Endothelial cell of umbilical vein (primary cell): Measurements from ENCODE around the gene NHP2. TPM values are rescaled to one million over a fixed set of nuclear protein-coding genes. Genes with fewer than 3 reads are reported as not detected.

ENCODE experiments used
- BruUV-seq: library from RNA; stranded (reverse); fragments of 400-500 nt; replicated peaks from 2 replicates; lab custom pipeline; 2021; lab: Mats Ljungman, UMichigan
- CTCF ChIA-PET: fragments of 300-600, 350-600 bp; sonication (Branson Sonifier 250); formaldehyde crosslinking; loops from one replicate; lab custom pipeline; 2021; ENCODE audit warnings: antibody characterized with exemption, inconsistent platforms; lab: Charles Lee
- POLR2A ChIA-PET: fragments of 300-600, 350-600 bp; sonication (Branson Sonifier 250); formaldehyde crosslinking; loops from one replicate; lab custom pipeline; 2021; ENCODE audit warnings: antibody characterized with exemption, inconsistent platforms; lab: Charles Lee
- DNase-seq: peaks from one replicate; pipeline ENCODE4 v3.0.0-alpha.2; 2011; ENCODE audit warnings: low read depth, low spot score
- FAIRE-seq: peaks from 2 replicates; lab custom pipeline; 2011; peaks lifted over from hg19 to GRCh38; lab: Jason Lieb, UNC
- H2AFZ ChIP-seq: 2 replicates; pipeline ENCODE4 v1.6.0; 2012; ENCODE audit warnings: low read depth, low read length, control low read depth, inconsistent platforms
- H3K27ac ChIP-seq: 2 replicates; pipeline ENCODE4 v1.5.1; 2011; ENCODE audit warnings: low read depth, mild to moderate bottlenecking, control low read depth, low read length, moderate library complexity; ENCODE audit not compliant: insufficient read depth
- H3K27me3 ChIP-seq, 2 experiments: 2 replicates each; pipeline versions ENCODE4 v1.6.0 to v1.6.1; 2011; ENCODE audit warnings: low read length in 2 of 2, mixed read lengths in 1 of 2; ENCODE audit not compliant: control insufficient read depth in 2 of 2, insufficient read depth in 2 of 2
- H3K36me3 ChIP-seq, 2 experiments: 2 replicates in 1 of 2; 3 replicates in 1 of 2; pipeline ENCODE4 v1.5.1; 2011; ENCODE audit warnings: low read length in 2 of 2, mild to moderate bottlenecking in 1 of 2, moderate library complexity in 1 of 2; ENCODE audit not compliant: control insufficient read depth in 2 of 2, insufficient read depth in 2 of 2; ENCODE audit errors: extremely low read depth in 1 of 2
- H3K4me1 ChIP-seq: 3 replicates; pipeline ENCODE4 v1.5.1; 2011; ENCODE audit warnings: mild to moderate bottlenecking, low read length; ENCODE audit not compliant: control insufficient read depth, insufficient read depth; ENCODE audit errors: extremely low read depth
- H3K4me2 ChIP-seq: 2 replicates; pipeline ENCODE4 v1.6.1; 2011; ENCODE audit warnings: low read length, control low read depth, mixed read lengths; ENCODE audit not compliant: insufficient read depth
- H3K4me3 ChIP-seq, 3 experiments: fragments of 200-600 bp in 1 of 3; sonication (generic), shearing (Covaris generic) in 1 of 3; replicated peaks in 1 of 3; 2 replicates each; pipeline ENCODE4 v1.5.1; 2011 to 2016; ENCODE audit warnings: control low read depth in 3 of 3, low read length in 3 of 3, mild to moderate bottlenecking in 2 of 3, inconsistent platforms in 1 of 3, low read depth in 1 of 3, moderate library complexity in 1 of 3; ENCODE audit not compliant: insufficient read depth in 1 of 3
- H3K79me2 ChIP-seq: 2 replicates; pipeline ENCODE4 v1.6.0; 2012; ENCODE audit warnings: low read length, inconsistent platforms; ENCODE audit not compliant: control insufficient read depth, insufficient read depth
- H3K9ac ChIP-seq: replicated peaks from 2 replicates; pipeline ENCODE3; 2011; ENCODE audit warnings: low read length, control low read depth; ENCODE audit not compliant: insufficient read depth; ENCODE audit errors: extremely low read depth
- H3K9me1 ChIP-seq: replicated peaks from 3 replicates; pipeline ENCODE4 v1.6.0; 2011; ENCODE audit warnings: mild to moderate bottlenecking, low read length; ENCODE audit not compliant: control insufficient read depth, insufficient read depth; ENCODE audit errors: extremely low read depth
- H3K9me3 ChIP-seq: replicated peaks from 2 replicates; pipeline ENCODE4 v1.5.1; 2012; ENCODE audit warnings: low read length, inconsistent platforms; ENCODE audit not compliant: control insufficient read depth, insufficient read depth
- H4K20me1 ChIP-seq: replicated peaks from 2 replicates; pipeline ENCODE3; 2011; ENCODE audit warnings: mild to moderate bottlenecking, low read length; ENCODE audit not compliant: control insufficient read depth, insufficient read depth; ENCODE audit errors: extremely low read depth
- CTCF ChIP-seq, 2 donors: IDR thresholded peaks; 1 replicate in 1 of 2; 2 replicates in 1 of 2; pipeline ENCODE4 v1.5.1; 2011; ENCODE audit warnings: low read length in 2 of 2, mild to moderate bottlenecking in 2 of 2, moderate library complexity in 2 of 2, control low read depth in 1 of 2, inconsistent platforms in 1 of 2, low read depth in 1 of 2; ENCODE audit not compliant: insufficient read depth in 1 of 2; ENCODE audit errors: extremely low read depth in 1 of 2
- EZH2 ChIP-seq: IDR thresholded peaks from 2 replicates; pipeline ENCODE4 v1.6.1; 2012; ENCODE audit warnings: borderline replicate concordance, low read depth, mild to moderate bottlenecking, moderate library complexity, low read length, inconsistent platforms; ENCODE audit not compliant: severe bottlenecking
- FOS ChIP-seq: IDR thresholded peaks from 2 replicates; pipeline ENCODE4 v1.6.1; 2011; ENCODE audit warnings: mild to moderate bottlenecking, low read length, moderate library complexity, borderline replicate concordance; ENCODE audit not compliant: insufficient read depth
- GATA2 ChIP-seq: IDR thresholded peaks from 2 replicates; pipeline ENCODE4 v1.7.0; 2011; ENCODE audit warnings: low read depth, mild to moderate bottlenecking, moderate library complexity, mixed read lengths, low read length; ENCODE audit not compliant: insufficient read length, insufficient read depth
- JUN ChIP-seq: IDR thresholded peaks from 2 replicates; pipeline ENCODE4 v1.6.1; 2011; ENCODE audit warnings: borderline replicate concordance, low read depth; ENCODE audit not compliant: insufficient read length, insufficient read depth
- MAX ChIP-seq: IDR thresholded peaks from 2 replicates; pipeline ENCODE4 v1.6.1; 2011; ENCODE audit not compliant: insufficient read depth, insufficient read length
- MYC ChIP-seq: IDR thresholded peaks from one replicate; pipeline ENCODE4 v1.6.1; 2011; ENCODE audit warnings: mild to moderate bottlenecking, low read depth, low read length
- POLR2A ChIP-seq: IDR thresholded peaks from 2 replicates; pipeline ENCODE4 v1.6.1; 2012; ENCODE audit warnings: low read depth, mild to moderate bottlenecking, control low read depth, low read length
- POLR2AphosphoS5 ChIP-seq: IDR thresholded peaks from 2 replicates; pipeline ENCODE4 v1.6.1; 2012; ENCODE audit warnings: low read depth, mild to moderate bottlenecking, control low read depth, low read length, moderate library complexity; ENCODE audit not compliant: insufficient read depth
- dilution Hi-C: fragments of 300-500 bp; cut with MboI; formaldehyde crosslinking; loops from one replicate; pipeline ENCODE4 v1.15.0; 2019; ENCODE audit warnings: low sequenced_read_pairs; ENCODE audit not compliant: extremely low pct_ligation_motif_present
- intact Hi-C: fragments of 100-400 bp; cut with micrococcal nuclease; formaldehyde crosslinking; loops from one replicate; pipeline ENCODE4 v1.10.0; 2022
- polyA plus RNA-seq, 4 experiments: library from polyadenylated mRNA; depleted of rRNA in 3 of 4; stranded (reverse) in 3 of 4; unstranded in 1 of 4; fragments of >200 nt; gene quantifications; 2 replicates each; pipeline versions ENCODE4 v1.2.1 to v1.2.3, GENCODE V29; 2011 to 2012; ENCODE audit warnings: missing spikeins in 1 of 4
- total RNA-seq: library from RNA; stranded (reverse); gene quantifications from 2 replicates; pipeline ENCODE4 v1.2.3, GENCODE V29; 2021

The NHP2 gene
- total and polyA plus RNA-seq, 2 donors (not counting 3 experiments of a cell fraction or from before 2014, with no cell fraction given) = 205 to 220 TPM

GRCh38 chr5:178114325-178115135, 39.2 kb downstream of the NHP2 start:
- dilution Hi-C loops (no loop called here), intact Hi-C loops (loop anchor here (1.0 to 10.0 kb wide), 3 partner anchors 32 to 620 kb away; partner anchors contain the start of genes NHP2 and PDLIM7)
- H3K4me1 ChIP-seq = peaks cover 47% of the 10 kb centered on the region
- DNase-seq = no peak
- H3K9me1 ChIP-seq = no peaks in the 10 kb centered on the region
- peak; percentile 28 for FAIRE-seq
- H3K36me3 ChIP-seq = no peaks in the 10 kb centered on the region
- TF ChIP-seq MYC (no peak), FOS (no peak), GATA2 (no peak), MAX (no peak), POLR2AphosphoS5 (no peak), CTCF (IDR thresholded peaks at IDR 0.05; ENCODE audit: extremely low read depth in 1 of 2, insufficient read depth in 1 of 2, low read depth in 1 of 2, low read length in 2 of 2) (no peak), POLR2A (no peak), EZH2 (no peak), JUN (no peak)
- ChIA-PET POLR2A (no interaction called here), CTCF (interaction anchor here (0.5 to 2.0 kb wide), 2 partner anchors 29 to 39 kb away, joined by 3 to 7 read pairs; no protein-coding TSS in a partner anchor)
- no peaks in the 10 kb centered on the region for H3K27me3 ChIP-seq
- peak overlapping the region; percentile 20 to 94 (median 69) for H3K4me3 ChIP-seq
- TSS peak; percentile 18 for BruUV-seq
- no peaks in the 10 kb centered on the region for H3K9me3 ChIP-seq
- H3K79me2 ChIP-seq = peaks cover 9% of the 10 kb centered on the region
- H3K4me2 ChIP-seq = peak overlapping the region; percentile 72
- H3K27ac ChIP-seq = no peak overlapping the region
- no peaks in the 10 kb centered on the region for H4K20me1 ChIP-seq
- peak overlapping the region; percentile 53 for H2AFZ ChIP-seq
- H3K9ac ChIP-seq = peak overlapping the region; percentile 46
